ENCODE results near the gene OR2A42.
"Not testable (repeated sequence)": the region's sequence is repeated elsewhere in the genome, so short reads cannot be mapped to it uniquely, and the experiment has no call there.

DNA sequence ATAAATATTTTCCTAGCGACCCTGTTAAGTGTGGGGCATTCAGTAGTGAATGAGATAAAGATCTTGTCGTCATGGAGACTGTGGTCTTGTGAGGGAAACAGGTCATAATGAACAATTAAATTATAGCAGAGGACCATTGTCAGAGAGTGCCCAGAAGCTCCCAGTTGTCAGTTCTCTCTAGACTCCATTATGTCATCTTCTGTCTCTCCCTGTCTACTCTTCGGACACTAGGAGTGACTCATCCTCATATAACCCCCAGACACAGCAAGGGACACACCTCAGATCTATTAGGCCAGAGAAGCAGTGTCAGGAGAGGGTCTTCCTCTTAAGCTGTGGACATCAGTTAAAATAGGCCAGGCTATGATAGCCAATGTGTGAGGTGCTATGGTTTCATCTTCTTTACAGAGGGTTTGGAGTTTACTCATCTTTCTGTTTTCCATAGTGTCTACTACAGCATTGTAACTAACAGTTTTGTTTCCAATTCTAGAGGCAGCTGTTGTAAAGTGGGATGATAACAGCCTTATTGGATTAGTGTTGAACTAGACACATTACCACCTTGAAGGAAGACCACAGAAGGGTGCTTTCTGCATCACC is 50.7 kb downstream of the OR2A42 start:
- TF ChIP-seq, protein P1, sequence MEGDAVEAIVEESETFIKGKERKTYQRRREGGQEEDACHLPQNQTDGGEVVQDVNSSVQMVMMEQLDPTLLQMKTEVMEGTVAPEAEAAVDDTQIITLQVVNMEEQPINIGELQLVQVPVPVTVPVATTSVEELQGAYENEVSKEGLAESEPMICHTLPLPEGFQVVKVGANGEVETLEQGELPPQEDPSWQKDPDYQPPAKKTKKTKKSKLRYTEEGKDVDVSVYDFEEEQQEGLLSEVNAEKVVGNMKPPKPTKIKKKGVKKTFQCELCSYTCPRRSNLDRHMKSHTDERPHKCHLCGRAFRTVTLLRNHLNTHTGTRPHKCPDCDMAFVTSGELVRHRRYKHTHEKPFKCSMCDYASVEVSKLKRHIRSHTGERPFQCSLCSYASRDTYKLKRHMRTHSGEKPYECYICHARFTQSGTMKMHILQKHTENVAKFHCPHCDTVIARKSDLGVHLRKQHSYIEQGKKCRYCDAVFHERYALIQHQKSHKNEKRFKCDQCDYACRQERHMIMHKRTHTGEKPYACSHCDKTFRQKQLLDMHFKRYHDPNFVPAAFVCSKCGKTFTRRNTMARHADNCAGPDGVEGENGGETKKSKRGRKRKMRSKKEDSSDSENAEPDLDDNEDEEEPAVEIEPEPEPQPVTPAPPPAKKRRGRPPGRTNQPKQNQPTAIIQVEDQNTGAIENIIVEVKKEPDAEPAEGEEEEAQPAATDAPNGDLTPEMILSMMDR (IDR thresholded peaks at IDR 0.05; ENCODE audit: poor library complexity): not testable (repeated sequence)
- not testable (repeated sequence) for TF ChIP-seq EZH2 (IDR thresholded peaks at IDR 0.05; ENCODE audit: borderline replicate concordance)
